Liver (tissue), 9 donors: ENCODE results near the gene USP28. TPM values are rescaled to one million over a fixed set of nuclear protein-coding genes. Genes with fewer than 3 reads are reported as not detected.

Experiments used
- DNase-seq: peaks from one replicate; pipeline ENCODE4 v3.0.0-alpha.2; 2017; ENCODE audit warnings: low spot score
- H3K27ac ChIP-seq, 2 donors: one replicate each; pipeline ENCODE4 v1.7.0; 2013; ENCODE audit warnings: inconsistent platforms in 2 of 2, low read length in 2 of 2, control low read depth in 1 of 2, low read depth in 1 of 2, mild to moderate bottlenecking in 1 of 2
- H3K27me3 ChIP-seq, 4 donors: one replicate each; pipeline versions ENCODE4 v1.6.1 to v1.7.0; 2013; ENCODE audit warnings: low read length in 3 of 4, inconsistent platforms in 1 of 4, mild to moderate bottlenecking in 1 of 4, moderate library complexity in 1 of 4; ENCODE audit not compliant: control insufficient read depth in 4 of 4, insufficient read depth in 4 of 4
- H3K36me3 ChIP-seq, 4 donors: one replicate each; pipeline versions ENCODE4 v1.6.1 to v1.7.0; 2013; ENCODE audit warnings: low read length in 3 of 4, mild to moderate bottlenecking in 3 of 4, low read depth in 1 of 4, moderate library complexity in 1 of 4; ENCODE audit not compliant: control insufficient read depth in 4 of 4, insufficient read depth in 3 of 4
- H3K4me1 ChIP-seq, 4 donors: one replicate each; pipeline versions ENCODE4 v1.6.1 to v1.7.0; 2013; ENCODE audit warnings: low read length in 3 of 4, mild to moderate bottlenecking in 3 of 4, moderate library complexity in 1 of 4; ENCODE audit not compliant: control insufficient read depth in 4 of 4, insufficient read depth in 4 of 4
- H3K4me3 ChIP-seq, 3 donors: one replicate each; pipeline versions ENCODE4 v1.6.1 to v1.7.0; 2013; ENCODE audit warnings: low read length in 3 of 3, control low read depth in 1 of 3, low read depth in 1 of 3, mild to moderate bottlenecking in 1 of 3
- H3K9ac ChIP-seq, 2 donors: one replicate each; pipeline ENCODE4 v1.7.0; 2013; ENCODE audit warnings: low read length in 2 of 2, mild to moderate bottlenecking in 2 of 2, moderate library complexity in 2 of 2, control low read depth in 1 of 2, low read depth in 1 of 2
- H3K9me3 ChIP-seq, 4 donors: one replicate each; pipeline versions ENCODE4 v1.6.1 to v1.7.0; 2013; ENCODE audit warnings: low read length in 3 of 4; ENCODE audit not compliant: control insufficient read depth in 4 of 4
- CTCF ChIP-seq: fragments of 150-350 bp; IDR thresholded peaks from 2 replicates; pipeline ENCODE4 v1.5.1; 2017; ENCODE audit warnings: improper control_type of control experiment, low read depth, low read length; ENCODE audit not compliant: missing input control
- EGR1 ChIP-seq, 2 donors: IDR thresholded peaks; 2 replicates each; pipeline ENCODE4 v1.6.1; 2016 to 2018; ENCODE audit warnings: antibody characterized with exemption in 2 of 2, low read depth in 2 of 2
- FOXA2 ChIP-seq: IDR thresholded peaks from 2 replicates; pipeline ENCODE4 v1.6.1; 2016; ENCODE audit warnings: antibody characterized with exemption
- HNF4A ChIP-seq, 2 donors: conservative IDR thresholded peaks; 2 replicates each; pipeline ENCODE4 v1.6.1; 2016; ENCODE audit warnings: antibody characterized with exemption in 2 of 2, mild to moderate bottlenecking in 2 of 2
- HNF4G ChIP-seq: IDR thresholded peaks from 2 replicates; pipeline ENCODE4 v1.6.1; 2016; ENCODE audit warnings: antibody characterized with exemption
- JUND ChIP-seq, 2 donors: IDR thresholded peaks; 2 replicates each; pipeline ENCODE4 v1.6.1; 2016; ENCODE audit warnings: antibody characterized with exemption in 2 of 2
- MAX ChIP-seq: IDR thresholded peaks from 2 replicates; pipeline ENCODE4 v1.6.1; 2016; ENCODE audit warnings: antibody characterized with exemption
- RAD21 ChIP-seq, 2 donors: IDR thresholded peaks; 2 replicates each; pipeline ENCODE4 v1.6.1; 2016; ENCODE audit warnings: antibody characterized with exemption in 2 of 2, mild to moderate bottlenecking in 2 of 2
- RXRA ChIP-seq, 2 donors: IDR thresholded peaks; 2 replicates each; pipeline ENCODE4 v1.6.1; 2017 to 2018; ENCODE audit warnings: antibody characterized with exemption in 2 of 2, mild to moderate bottlenecking in 1 of 2
- SP1 ChIP-seq: IDR thresholded peaks from 2 replicates; pipeline ENCODE4 v1.6.1; 2018; ENCODE audit warnings: antibody characterized with exemption, mild to moderate bottlenecking
- TAF1 ChIP-seq: conservative IDR thresholded peaks from 2 replicates; pipeline ENCODE4 v1.6.1; 2016; ENCODE audit warnings: antibody characterized with exemption, mild to moderate bottlenecking
- YY1 ChIP-seq: IDR thresholded peaks from 2 replicates; pipeline ENCODE4 v1.6.1; 2016; ENCODE audit warnings: antibody characterized with exemption, mild to moderate bottlenecking
- WGBS: extraction: QIAGEN DNeasy Blood & Tissue Kit; methylation state at CpG from one replicate; pipeline ENCODE4 v1.1.7; 2013; 5-methylcytosine and 5-hydroxymethylcytosine counted together
- polyA plus RNA-seq, 2 donors: library from polyadenylated mRNA; stranded (reverse) in 1 of 2; unstranded in 1 of 2; fragments of 200-250 nt in 1 of 2; fragments of >200 nt in 1 of 2; fragmentation: Nextera tagmentation in 1 of 2; extraction: Ambion mirVana in 1 of 2; gene quantifications; one replicate each; pipeline versions ENCODE4 v1.2.1 to v1.2.3, GENCODE V29; 2013 to 2015
- total RNA-seq, 2 donors: library from RNA; depleted of rRNA; stranded (reverse); fragments of >200 nt; gene quantifications; one replicate each; pipeline ENCODE4 v1.2.3, GENCODE V29; 2014
- TF ChIP-seq, protein P1 (sequence below): IDR thresholded peaks from 2 replicates; pipeline ENCODE4 v1.6.1; 2016; ENCODE audit warnings: antibody characterized with exemption
- donor health status: healthy.
- donor health status: healthy.
- donor health status: healthy.
- donor health status: healthy.
- donor health status: healthy.

USP28 gene
- total and polyA plus RNA-seq, 4 donors = 5.1 to 20.3 (median 8.8) TPM

DNA sequence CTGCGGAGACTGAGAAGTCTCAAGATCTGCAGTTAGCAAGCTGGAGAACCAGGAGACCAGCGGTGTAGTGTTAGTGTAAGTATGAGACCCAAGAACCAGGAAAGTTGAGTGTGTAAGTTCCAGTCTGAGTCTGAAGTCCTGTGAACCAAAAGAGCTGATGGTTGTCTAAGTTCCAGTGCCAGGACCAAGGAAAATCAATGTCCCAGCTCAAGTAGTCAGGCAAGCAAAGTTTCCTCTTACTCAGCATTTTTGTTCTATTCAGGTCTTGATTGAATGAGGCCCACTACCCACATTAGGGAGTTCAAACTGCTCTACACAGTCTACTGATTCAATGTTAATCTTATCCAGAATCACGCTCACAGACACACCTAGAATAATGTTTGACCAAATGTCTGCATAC is 11.0 kb downstream of the USP28 start:
- Histone ChIP-seq H3K27ac (no peak overlapping the region), H3K9ac (no peak overlapping the region), H3K27me3 (no peaks in the 10 kb centered on the region), H3K4me3 (no peak overlapping the region), H3K4me1 (peaks cover 5 to 20% (median 10%) of the 10 kb centered on the region in 4 donors), H3K36me3 (no peaks in the 10 kb centered on the region), H3K9me3 (no peaks in the 10 kb centered on the region)
- no peak for DNase-seq
- 94% methylated on average over 3 of the region's 3 CpGs for WGBS
- TF ChIP-seq JUND (IDR thresholded peaks at IDR 0.05) (no peak), HNF4G (no peak), SP1 (no peak)

- Histone ChIP-seq H3K4me1 (peaks cover 3 to 20% (median 10%) of the 10 kb centered on the region in 4 donors), H3K9me3 (no peaks in the 10 kb centered on the region), H3K36me3 (no peaks in the 10 kb centered on the region), H3K4me3 (no peak overlapping the region), H3K27ac (no peak overlapping the region), H3K27me3 (no peaks in the 10 kb centered on the region), H3K9ac (no peak overlapping the region)
- 85% methylated on average over 5 of the region's 5 CpGs for WGBS
- DNase-seq = no peak
- TF ChIP-seq JUND (IDR thresholded peaks at IDR 0.05) (no peak), YY1 (no peak), EGR1 (IDR thresholded peaks at IDR 0.05; ENCODE audit: low read depth in 2 of 2) (no peak), RAD21 (IDR thresholded peaks at IDR 0.05) (no peak), FOXA2 (no peak), HNF4A (conservative IDR thresholded peaks at IDR 0.05) (no peak)
- TF ChIP-seq, protein P1, sequence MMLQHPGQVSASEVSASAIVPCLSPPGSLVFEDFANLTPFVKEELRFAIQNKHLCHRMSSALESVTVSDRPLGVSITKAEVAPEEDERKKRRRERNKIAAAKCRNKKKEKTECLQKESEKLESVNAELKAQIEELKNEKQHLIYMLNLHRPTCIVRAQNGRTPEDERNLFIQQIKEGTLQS = no peak
Measured at GRCh38 chr11:113862435-113862834, 12.9 kb downstream of the USP28 start.

- Histone ChIP-seq H3K9ac (no peak overlapping the region), H3K4me3 (no peak overlapping the region), H3K27ac (no peak overlapping the region), H3K9me3 (no peaks in the 10 kb centered on the region), H3K4me1 (peaks cover 3 to 15% (median 5%) of the 10 kb centered on the region in 4 donors), H3K36me3 (no peaks in the 10 kb centered on the region), H3K27me3 (no peaks in the 10 kb centered on the region)
- no peak for DNase-seq
- TF ChIP-seq CTCF = no peak
- no peak for TF ChIP-seq YY1
- no peak for TF ChIP-seq MAX
- TF ChIP-seq HNF4G = no peak
- TF ChIP-seq, protein P1 = no peak
- no peak for TF ChIP-seq TAF1
- TF ChIP-seq RXRA (IDR thresholded peaks at IDR 0.05) = no peak
- TF ChIP-seq HNF4A (conservative IDR thresholded peaks at IDR 0.05) = no peak
- TF ChIP-seq EGR1 (IDR thresholded peaks at IDR 0.05; ENCODE audit: low read depth in 2 of 2) = no peak
Measured at GRCh38 chr11:113859665-113860064, 15.7 kb downstream of the USP28 start.
